CD4-positive, CD25-positive, alpha-beta regulatory T cell (primary cell): ENCODE results near the gene MTLN. TPM values are rescaled to one million over a fixed set of nuclear protein-coding genes. Genes with fewer than 3 reads are reported as not detected.

ENCODE experiments used
- ATAC-seq, 2 donors: fragments of 150-1000 bp; cut with Tn5 transposase; one replicate each; pipeline ENCODE4 v1.10.0; 2021; ENCODE audit warnings: low read depth in 2 of 2, moderate number of reproducible peaks in 2 of 2, moderate library complexity in 1 of 2
- DNase-seq, 3 donors: peaks; one replicate each; pipeline versions ENCODE4 v3.0.0 to v3.0.0-alpha.2; 2012 to 2022; ENCODE audit warnings: mixed read lengths in 1 of 3
- H3K27ac ChIP-seq: one replicate; pipeline ENCODE4 v1.7.0; 2013; ENCODE audit warnings: mild to moderate bottlenecking, low read length; ENCODE audit not compliant: insufficient read depth, poor library complexity, severe bottlenecking
- H3K27me3 ChIP-seq: one replicate; pipeline ENCODE4 v1.7.0; 2013; ENCODE audit warnings: low read length; ENCODE audit not compliant: control insufficient read depth, insufficient read depth
- H3K36me3 ChIP-seq: one replicate; pipeline ENCODE4 v1.7.0; 2013; ENCODE audit warnings: mild to moderate bottlenecking, low read length, moderate library complexity; ENCODE audit not compliant: control insufficient read depth, insufficient read depth
- H3K4me1 ChIP-seq: 2 replicates; pipeline ENCODE4 v1.7.0; 2013; ENCODE audit warnings: mild to moderate bottlenecking, low read length; ENCODE audit not compliant: insufficient read depth, control insufficient read depth, poor library complexity, severe bottlenecking
- H3K4me3 ChIP-seq: one replicate; pipeline ENCODE4 v1.7.0; 2013; ENCODE audit warnings: low read depth, mild to moderate bottlenecking, low read length, moderate library complexity
- H3K9me3 ChIP-seq, 2 experiments: 1 replicate in 1 of 2; 2 replicates in 1 of 2; pipeline ENCODE4 v1.7.0; 2013; ENCODE audit warnings: low read length in 2 of 2, mild to moderate bottlenecking in 1 of 2, moderate library complexity in 1 of 2; ENCODE audit not compliant: control insufficient read depth in 2 of 2
- H3K27ac Mint-ChIP-seq, 3 donors: one replicate each; pipeline ENCODE4 v1.8.0; 2020 to 2022; ENCODE audit warnings: mild to moderate bottlenecking in 3 of 3, mixed read lengths in 3 of 3, moderate library complexity in 2 of 3
- H3K27me3 Mint-ChIP-seq: one replicate; pipeline ENCODE4 v1.8.0; 2022; ENCODE audit warnings: mild to moderate bottlenecking, mixed read lengths
- H3K36me3 Mint-ChIP-seq: one replicate; pipeline ENCODE4 v1.8.0; 2020; ENCODE audit warnings: mixed read lengths
- H3K4me1 Mint-ChIP-seq, 4 donors: one replicate each; pipeline ENCODE4 v1.8.0; 2020 to 2022; ENCODE audit warnings: mixed read lengths in 4 of 4, mild to moderate bottlenecking in 1 of 4
- H3K4me3 Mint-ChIP-seq, 4 donors: one replicate each; pipeline ENCODE4 v1.8.0; 2020 to 2022; ENCODE audit warnings: mild to moderate bottlenecking in 4 of 4, mixed read lengths in 4 of 4, moderate library complexity in 3 of 4
- H3K9me3 Mint-ChIP-seq, 7 donors: one replicate each; pipeline ENCODE4 v1.8.0; 2020 to 2022; ENCODE audit warnings: mixed read lengths in 7 of 7, mild to moderate bottlenecking in 3 of 7, moderate library complexity in 2 of 7
- polyA plus RNA-seq, 4 donors: library from polyadenylated mRNA; unstranded; fragments of 300-500 nt; fragmentation: Illumina TruSeq; gene quantifications; one replicate each; pipeline ENCODE4 v1.2.3, GENCODE V29; 2021
- total RNA-seq: library from RNA; stranded (reverse); gene quantifications from one replicate; pipeline ENCODE4 v1.2.3, GENCODE V29; 2022

The MTLN gene
- total and polyA plus RNA-seq, 5 donors from 2014 or later, result 22.9 to 112 (median 102) TPM

GRCh38 chr2:110182449-110182848 lies 29.9 kb downstream of the MTLN start:
- no peak for ATAC-seq

DNA sequence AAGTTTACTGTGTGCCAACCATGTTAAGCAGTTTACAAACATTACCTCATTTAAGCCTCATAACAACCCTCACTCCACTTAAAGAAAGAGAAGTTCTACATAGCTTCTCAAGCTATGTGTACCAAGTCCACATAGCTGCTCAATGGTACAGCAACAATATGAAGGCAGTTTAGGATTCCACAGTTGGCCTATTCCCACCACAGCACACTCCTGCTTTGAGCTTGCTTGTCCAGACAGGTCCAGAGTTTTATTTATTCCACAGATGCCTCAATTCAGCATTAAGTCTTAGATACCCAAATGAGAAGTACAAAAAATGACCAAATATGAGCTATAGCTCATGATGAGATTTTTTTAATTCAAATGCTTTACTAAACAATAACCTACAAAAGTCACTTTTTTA lies 32.3 kb downstream of the MTLN start:
- Histone ChIP-seq H3K27ac (no peak overlapping the region), H3K4me3 (no peak overlapping the region), H3K27me3 (peaks cover 5% of the 10 kb centered on the region), H3K4me1 (no peaks in the 10 kb centered on the region), H3K9me3 (peaks cover 0 to 3% of the 10 kb centered on the region in 2 experiments), H3K36me3 (no peaks in the 10 kb centered on the region)
- Mint-ChIP-seq H3K4me3 (no peak overlapping the region), H3K36me3 (no peaks in the 10 kb centered on the region), H3K27me3 (peaks cover 36% of the 10 kb centered on the region), H3K4me1 (no peaks in the 10 kb centered on the region), H3K9me3 (peaks cover 0 to 20% (median 9%) of the 10 kb centered on the region in 7 donors), H3K27ac (no peak overlapping the region)
- no peak for ATAC-seq
- DNase-seq, result no peak

More at GRCh38 chr2:110182449-110182848, 29.9 kb downstream of the MTLN start:
- H3K4me1 Mint-ChIP-seq, result no peaks in the 10 kb centered on the region
- H3K27ac ChIP-seq, result no peak overlapping the region
- H3K27ac Mint-ChIP-seq, result no peak overlapping the region
- no peak overlapping the region for H3K4me3 ChIP-seq
- H3K36me3 Mint-ChIP-seq, result peaks cover 5% of the 10 kb centered on the region
- H3K36me3 ChIP-seq, result no peaks in the 10 kb centered on the region
- peaks cover 0 to 3% of the 10 kb centered on the region in 2 experiments for H3K9me3 ChIP-seq
- H3K9me3 Mint-ChIP-seq, result peaks cover 2 to 20% (median 9%) of the 10 kb centered on the region in 7 donors
- DNase-seq, result no peak
- H3K27me3 ChIP-seq, result peaks cover 5% of the 10 kb centered on the region
- H3K4me1 ChIP-seq, result no peaks in the 10 kb centered on the region
- H3K27me3 Mint-ChIP-seq, result peaks cover 26% of the 10 kb centered on the region
- no peak overlapping the region for H3K4me3 Mint-ChIP-seq

- Histone ChIP-seq H3K36me3 (no peaks in the 10 kb centered on the region), H3K4me3 (no peak overlapping the region), H3K27me3 (peaks cover under 1% of the 10 kb centered on the region), H3K27ac (no peak overlapping the region), H3K4me1 (no peaks in the 10 kb centered on the region), H3K9me3 (no peaks in the 10 kb centered on the region)
- no peak for ATAC-seq
- Mint-ChIP-seq H3K27ac (no peak overlapping the region), H3K9me3 (peaks cover 0 to 5% (median 0%) of the 10 kb centered on the region in 7 donors), H3K36me3 (no peaks in the 10 kb centered on the region), H3K4me3 (no peak overlapping the region), H3K4me1 (peaks cover 0 to 3% (median 1%) of the 10 kb centered on the region in 4 donors), H3K27me3 (peaks cover 26% of the 10 kb centered on the region)
- DNase-seq, result no peak
Observed at GRCh38 chr2:110173523-110173922, 38.8 kb downstream of the MTLN start.

DNA sequence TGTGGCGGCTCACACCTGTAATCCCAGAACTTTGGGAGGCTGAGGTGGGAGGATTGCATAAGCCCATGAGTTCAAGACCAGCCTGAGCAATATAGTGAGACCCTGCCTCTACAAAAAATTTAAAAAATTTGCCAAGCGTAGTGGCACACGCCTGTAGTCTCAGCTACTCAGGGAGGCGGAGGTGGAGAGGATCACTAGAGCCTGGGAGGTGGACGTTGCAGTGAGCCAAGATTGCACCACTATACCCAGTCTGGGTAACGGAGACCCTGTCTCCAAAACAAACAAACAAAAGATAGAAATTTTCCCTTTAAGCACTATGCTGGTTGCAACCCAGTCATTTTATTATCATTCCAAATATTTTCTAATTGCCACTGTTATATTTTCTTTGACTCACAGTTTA lies 39.8 kb downstream of the MTLN start:
- Mint-ChIP-seq H3K4me1 (peaks cover 0 to 3% (median 1%) of the 10 kb centered on the region in 4 donors), H3K4me3 (no peak overlapping the region), H3K27ac (no peak overlapping the region), H3K27me3 (peaks cover 26% of the 10 kb centered on the region), H3K9me3 (no peaks in the 10 kb centered on the region), H3K36me3 (no peaks in the 10 kb centered on the region)
- Histone ChIP-seq H3K27ac (no peak overlapping the region), H3K9me3 (no peaks in the 10 kb centered on the region), H3K27me3 (no peaks in the 10 kb centered on the region), H3K36me3 (no peaks in the 10 kb centered on the region), H3K4me1 (no peaks in the 10 kb centered on the region), H3K4me3 (no peak overlapping the region)
- no peak for ATAC-seq
- DNase-seq, result no peak

DNA sequence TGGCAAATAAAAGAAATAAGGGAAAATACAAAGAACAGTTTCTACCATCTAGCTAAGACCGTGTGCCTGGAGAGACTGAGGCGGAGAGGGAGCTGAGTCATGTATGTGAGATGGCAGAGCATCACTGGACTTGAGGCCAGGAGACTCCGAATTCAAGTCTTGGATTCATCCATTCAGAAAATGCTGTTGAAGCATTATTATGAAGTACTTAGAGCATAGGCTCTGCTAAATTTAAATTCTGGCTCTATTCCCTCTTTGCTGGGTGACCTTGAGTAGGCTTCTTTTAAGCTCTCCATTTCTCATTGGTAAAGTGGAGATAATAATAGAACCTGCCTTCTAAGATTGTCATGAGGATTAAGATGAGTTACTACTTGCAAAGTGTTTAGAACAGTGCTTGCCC lies 42.2 kb downstream of the MTLN start:
- Histone ChIP-seq H3K9me3 (no peaks in the 10 kb centered on the region), H3K4me3 (no peak overlapping the region), H3K36me3 (no peaks in the 10 kb centered on the region), H3K27me3 (peaks cover 2% of the 10 kb centered on the region), H3K4me1 (no peaks in the 10 kb centered on the region), H3K27ac (no peak overlapping the region)
- Mint-ChIP-seq H3K4me1 (peaks cover 0 to 3% (median 1%) of the 10 kb centered on the region in 4 donors), H3K27me3 (peaks cover 18% of the 10 kb centered on the region), H3K9me3 (no peaks in the 10 kb centered on the region), H3K36me3 (no peaks in the 10 kb centered on the region), H3K27ac (no peak overlapping the region), H3K4me3 (no peak overlapping the region)
- DNase-seq (no peak), ATAC-seq (no peak)

DNA sequence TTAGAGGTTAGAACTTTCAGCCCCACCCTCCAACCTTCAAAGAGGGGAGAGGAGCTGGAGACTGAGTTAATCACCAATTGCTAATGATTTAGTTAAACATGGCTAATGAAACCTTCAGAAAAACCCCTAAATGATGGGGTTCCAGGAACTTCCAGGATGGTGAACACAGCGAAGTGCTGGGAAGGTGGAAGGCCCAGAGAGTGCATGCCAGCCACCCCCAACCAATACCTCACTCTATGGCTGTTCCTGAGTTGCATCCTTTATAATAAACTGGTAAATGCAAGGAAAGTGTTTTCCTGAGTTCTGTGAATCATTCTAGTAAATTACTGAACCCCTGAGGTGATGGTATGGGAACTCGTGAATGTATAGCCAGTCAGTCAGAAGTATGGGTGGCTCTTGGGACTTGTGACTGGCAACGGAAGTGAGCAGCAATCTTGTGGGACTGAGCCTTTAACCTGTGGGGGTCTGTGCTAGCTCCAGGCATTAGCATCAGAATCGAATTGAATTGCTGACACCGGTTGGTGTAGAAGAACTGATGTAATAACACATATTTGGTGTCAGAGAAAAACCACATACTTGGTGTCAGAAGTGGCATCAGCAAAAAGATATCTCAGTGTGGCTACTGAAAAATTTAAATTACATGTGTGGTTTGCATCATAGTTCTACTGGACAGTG lies 44.9 kb downstream of the MTLN start:
- H3K27ac Mint-ChIP-seq, result no peak overlapping the region
- H3K27me3 Mint-ChIP-seq, result peaks cover 20% of the 10 kb centered on the region
- Histone ChIP-seq H3K9me3 (no peaks in the 10 kb centered on the region), H3K27ac (no peak overlapping the region), H3K36me3 (no peaks in the 10 kb centered on the region), H3K4me3 (no peak overlapping the region), H3K27me3 (peaks cover 5% of the 10 kb centered on the region), H3K4me1 (no peaks in the 10 kb centered on the region)
- ATAC-seq (no peak), DNase-seq (no peak)
- H3K4me3 Mint-ChIP-seq, result no peak overlapping the region
- peaks cover 0 to 3% (median 1%) of the 10 kb centered on the region in 4 donors for H3K4me1 Mint-ChIP-seq
- no peaks in the 10 kb centered on the region for H3K9me3 Mint-ChIP-seq
- no peaks in the 10 kb centered on the region for H3K36me3 Mint-ChIP-seq

DNA sequence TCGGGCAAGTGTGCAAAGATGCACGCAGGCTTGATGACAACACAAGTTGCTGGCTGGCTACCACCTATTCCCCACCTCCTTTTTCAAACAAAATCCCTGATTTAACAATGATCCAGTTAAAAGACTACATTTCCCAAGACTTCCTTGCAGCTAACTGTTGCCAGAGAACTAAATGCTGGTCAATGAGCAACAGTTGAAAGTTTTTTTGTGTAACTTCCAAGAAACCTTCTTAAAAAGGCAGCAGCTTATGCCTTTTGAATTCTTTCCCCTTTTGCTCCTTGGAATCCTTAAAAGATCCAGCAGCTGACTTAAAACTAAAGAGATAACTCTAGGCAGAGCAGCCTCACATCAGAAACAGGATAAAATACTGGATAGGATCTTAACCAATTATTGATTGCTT lies 46.1 kb downstream of the MTLN start:
- Mint-ChIP-seq H3K4me3 (no peak overlapping the region), H3K36me3 (no peaks in the 10 kb centered on the region), H3K27me3 (peaks cover 18% of the 10 kb centered on the region), H3K27ac (no peak overlapping the region), H3K9me3 (no peaks in the 10 kb centered on the region), H3K4me1 (peaks cover 0 to 3% (median 1%) of the 10 kb centered on the region in 4 donors)
- Histone ChIP-seq H3K4me3 (no peak overlapping the region), H3K4me1 (no peaks in the 10 kb centered on the region), H3K27ac (no peak overlapping the region), H3K27me3 (peaks cover 8% of the 10 kb centered on the region), H3K9me3 (no peaks in the 10 kb centered on the region), H3K36me3 (no peaks in the 10 kb centered on the region)
- ATAC-seq (no peak), DNase-seq (no peak)
